ENCODE results near the gene PARP8. TPM values are rescaled to one million over a fixed set of nuclear protein-coding genes. Genes with fewer than 3 reads are reported as not detected.

PARP8 gene
- total and polyA plus RNA-seq, 2 of the 4 experiments (the other 2 are of a cell fraction) = 6.9 to 8.2 TPM

DNA sequence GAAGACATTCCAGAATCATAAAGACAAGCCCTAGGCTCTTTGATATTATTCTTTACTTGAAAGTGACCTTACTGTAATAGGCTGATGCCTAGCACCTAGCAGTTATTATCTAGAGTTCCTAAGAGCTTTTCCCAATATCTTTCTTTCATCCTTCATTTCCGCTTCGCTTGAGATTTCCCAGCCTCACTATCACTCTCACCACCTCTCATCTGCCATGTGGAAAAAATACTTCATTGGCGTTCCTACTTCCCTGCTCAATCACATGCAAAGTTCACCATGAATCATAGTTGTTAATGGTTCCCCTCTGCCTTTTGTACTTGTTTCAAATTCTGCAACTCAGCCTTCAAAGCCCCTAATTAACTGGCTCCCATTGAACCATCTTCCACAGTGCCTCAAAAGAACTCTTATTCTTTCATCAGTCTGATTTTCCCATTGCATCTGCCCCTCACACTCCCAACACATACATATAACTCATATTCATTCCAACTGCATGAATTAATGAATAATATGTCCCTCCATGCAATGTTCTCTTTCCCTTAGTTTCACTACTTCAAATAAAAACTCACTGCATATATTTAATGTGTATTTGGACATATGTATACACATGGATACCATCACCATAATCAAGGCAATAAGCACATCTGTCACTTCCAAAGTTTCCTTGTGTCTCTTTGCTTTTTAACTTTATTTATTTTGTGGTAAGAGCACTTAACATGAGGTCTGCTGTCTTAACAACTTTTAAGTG, 221.6 kb downstream of the PARP8 start:
- WGBS, 2 experiments (ENCODE audit: extremely low coverage in 2 of 2, insufficient read length in 1 of 2) = 50% methylated on average over 1 of the region's 3 CpGs; no CpG with 5 or more reads in 1 of the 2 experiments
- ATAC-seq (ENCODE audit: low read depth) = no peak
- Histone ChIP-seq H3K4me3 (ENCODE audit: insufficient read depth, low read depth, low read length) (no peak overlapping the region), H3K18ac (ENCODE audit: low read depth, low read length) (no peak overlapping the region), H4K5ac (ENCODE audit: low read depth, low read length) (no peak overlapping the region), H3K36me3 (ENCODE audit: control insufficient read depth, insufficient read depth, low read length) (no peaks in the 10 kb centered on the region), H4K20me1 (ENCODE audit: insufficient read depth, low read length) (no peaks in the 10 kb centered on the region), H2BK120ac (ENCODE audit: low read depth, low read length) (no peak overlapping the region), H3K79me1 (ENCODE audit: low read depth in 1 of 2, low read length in 2 of 2) (no peaks in the 10 kb centered on the region), H2AK9ac (replicated peaks; ENCODE audit: low read depth, low read length, poor library complexity) (no peak overlapping the region), H4K8ac (ENCODE audit: low read depth in 2 of 2, low read length in 2 of 2) (no peak overlapping the region), H3K56ac (ENCODE audit: extremely low read depth, insufficient read depth, low read length) (no peak overlapping the region), H3K4ac (ENCODE audit: low read depth, low read length) (no peak overlapping the region), H3K4me1 (ENCODE audit: control insufficient read depth, insufficient read depth, low read length) (no peaks in the 10 kb centered on the region), H3K4me2 (ENCODE audit: low read depth, low read length) (no peak overlapping the region), H2AK5ac (ENCODE audit: low read depth, low read length) (no peak overlapping the region), H3K27ac (ENCODE audit: insufficient read depth, low read length) (no peak overlapping the region), H3K14ac (replicated peaks; ENCODE audit: low read depth, low read length) (no peak overlapping the region), H2AFZ (replicated peaks; ENCODE audit: low read length, poor library complexity) (no peak overlapping the region), H3K9me3 (ENCODE audit: control insufficient read depth, insufficient read depth, low read length) (no peaks in the 10 kb centered on the region), H3K27me3 (ENCODE audit: control insufficient read depth, insufficient read depth, low read length) (no peaks in the 10 kb centered on the region), H3K23ac (ENCODE audit: low read depth, low read length) (no peak overlapping the region), H3K9ac (ENCODE audit: low read depth, low read length) (no peak overlapping the region), H2BK20ac (ENCODE audit: low read depth, low read length) (no peak overlapping the region), H3K9me1 (ENCODE audit: insufficient read depth, low read length) (no peaks in the 10 kb centered on the region), H2BK5ac (ENCODE audit: low read depth, low read length, poor library complexity, severe bottlenecking) (no peak overlapping the region), H4K91ac (ENCODE audit: insufficient read depth, low read depth, low read length) (no peak overlapping the region), H2BK15ac (ENCODE audit: low read depth, low read length) (no peak overlapping the region)
- dilution Hi-C loops (cut with HindIII; ENCODE audit: low sequenced_read_pairs, unreplicated experiment) (no loop called here), intact Hi-C loops (cut with micrococcal nuclease) (no loop called here), in situ Hi-C loops (cut with MboI; ENCODE audit: low sequenced_read_pairs) (no loop called here)
- POLR2A ChIA-PET (ENCODE audit: unreplicated experiment) = no interaction called here
- DNase-seq = no peak
- CTCF ChIA-PET = interaction anchor here (0.6 kb wide), 1 partner anchor 1291 kb away, joined by 3 read pairs; no protein-coding TSS in a partner anchor
- no peak for TF ChIP-seq CHD1 (IDR thresholded peaks at IDR 0.05; ENCODE audit: low read depth, low read length)
- no peak for TF ChIP-seq SMC3 (IDR thresholded peaks at IDR 0.05; ENCODE audit: low read depth, low read length)
- no peak for TF ChIP-seq NFE2L2 (IDR thresholded peaks at IDR 0.05; ENCODE audit: low read depth, low read length)
- TF ChIP-seq RCOR1 (IDR thresholded peaks at IDR 0.05; ENCODE audit: insufficient replicate concordance, low read length) = no peak
- TF ChIP-seq POLR2A (IDR thresholded peaks at IDR 0.05; ENCODE audit: low read depth, low read length) = no peak
- TF ChIP-seq RFX5 (IDR thresholded peaks at IDR 0.05; ENCODE audit: low read depth, low read length) = no peak
- no peak for TF ChIP-seq MAZ (IDR thresholded peaks at IDR 0.05; ENCODE audit: borderline replicate concordance, low read depth, low read length)
- no peak for TF ChIP-seq MAFK (IDR thresholded peaks at IDR 0.05; ENCODE audit: low read depth, low read length)
- no peak for TF ChIP-seq RAD21 (IDR thresholded peaks at IDR 0.05; ENCODE audit: low read length)
- no peak for TF ChIP-seq BHLHE40 (IDR thresholded peaks at IDR 0.05; ENCODE audit: low read depth, low read length)
- no peak for TF ChIP-seq MXI1 (IDR thresholded peaks at IDR 0.05; ENCODE audit: borderline replicate concordance, low read depth, low read length)
- TF ChIP-seq FOS (IDR thresholded peaks at IDR 0.05; ENCODE audit: low read depth, low read length) = no peak
- no peak for TF ChIP-seq ELK1 (IDR thresholded peaks at IDR 0.05; ENCODE audit: borderline replicate concordance, low read depth, low read length)
- TF ChIP-seq, protein P1, sequence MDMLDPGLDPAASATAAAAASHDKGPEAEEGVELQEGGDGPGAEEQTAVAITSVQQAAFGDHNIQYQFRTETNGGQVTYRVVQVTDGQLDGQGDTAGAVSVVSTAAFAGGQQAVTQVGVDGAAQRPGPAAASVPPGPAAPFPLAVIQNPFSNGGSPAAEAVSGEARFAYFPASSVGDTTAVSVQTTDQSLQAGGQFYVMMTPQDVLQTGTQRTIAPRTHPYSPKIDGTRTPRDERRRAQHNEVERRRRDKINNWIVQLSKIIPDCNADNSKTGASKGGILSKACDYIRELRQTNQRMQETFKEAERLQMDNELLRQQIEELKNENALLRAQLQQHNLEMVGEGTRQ (IDR thresholded peaks at IDR 0.05; ENCODE audit: low read depth, low read length) = no peak
- no peak for TF ChIP-seq CEBPB (IDR thresholded peaks at IDR 0.05; ENCODE audit: low read depth, low read length)
- TF ChIP-seq CTCF (conservative IDR thresholded peaks at IDR 0.05; ENCODE audit: low read depth, low read length) = no peak
- BruUV-seq (replicated peaks) = no TSS peak

All from IMR-90 (cell line).